ENCODE data around the gene RPLP2.

DNA sequence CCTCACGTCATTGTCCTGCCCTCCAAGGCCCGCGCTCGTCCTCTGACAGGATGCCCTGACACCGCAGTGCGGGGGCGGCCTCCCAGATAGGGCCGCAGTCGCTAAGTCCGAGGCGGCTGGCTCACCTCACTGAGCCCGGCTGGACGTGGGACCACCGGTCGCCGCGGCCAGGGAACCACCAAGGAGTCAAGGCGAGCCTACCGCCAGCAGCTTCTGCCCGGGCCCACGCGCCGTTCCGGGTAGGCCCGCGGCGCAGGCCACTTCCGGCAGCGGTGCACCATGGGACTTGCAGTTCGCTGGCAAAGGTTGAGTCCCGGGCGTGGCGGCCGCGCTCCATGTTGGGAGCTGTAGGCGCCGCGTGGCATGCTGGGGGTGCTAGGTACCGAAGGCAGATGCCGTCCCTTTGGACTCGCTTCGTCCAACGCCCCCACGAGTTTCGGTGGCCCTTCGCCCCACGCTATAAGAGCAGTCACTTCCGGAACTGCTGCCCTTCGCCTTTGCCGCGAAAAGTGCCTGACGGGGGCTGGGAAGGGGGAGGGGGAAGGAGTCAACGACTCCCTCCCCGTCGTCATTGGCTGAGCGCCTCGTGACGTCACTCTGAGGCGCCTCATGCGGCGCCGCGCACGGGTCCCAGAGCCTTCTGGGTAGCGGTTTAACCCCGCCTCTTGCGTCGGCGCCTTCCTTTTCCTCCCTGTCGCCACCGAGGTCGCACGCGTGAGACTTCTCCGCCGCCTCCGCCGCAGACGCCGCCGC lies at the start of gene RPLP2:
- TF ChIP-seq EZH2phosphoT487 (IDR thresholded peaks at IDR 0.05; ENCODE audit: insufficient read depth, low read depth): no peak
- no peak for TF ChIP-seq EZH2 (IDR thresholded peaks at IDR 0.05; ENCODE audit: insufficient read depth, poor library complexity, severe bottlenecking)

Data from GM23248 (cell line).